OCI-LY7 (cell line): ENCODE results near the gene SERPINE1. TPM values are rescaled to one million over a fixed set of nuclear protein-coding genes. Genes with fewer than 3 reads are reported as not detected.
"Not testable (repeated sequence)": the region's sequence is repeated elsewhere in the genome, so short reads cannot be mapped to it uniquely, and the experiment has no call there.

Experiments used
- BruUV-seq: library from RNA; stranded (reverse); fragments of 400-500 nt; replicated peaks from 2 replicates; lab custom pipeline; 2021; lab: Mats Ljungman, UMichigan
- CTCF ChIA-PET: fragments of 300-600 bp; sonication (Branson Sonifier 250); formaldehyde crosslinking; loops from one replicate; lab custom pipeline; 2022; ENCODE audit warnings: antibody characterized with exemption; ENCODE audit not compliant: unreplicated experiment; lab: Charles Lee
- POLR2A ChIA-PET: fragments of 300-600 bp; sonication (Branson Sonifier 250); formaldehyde crosslinking; loops from one replicate; lab custom pipeline; 2022; ENCODE audit warnings: antibody characterized with exemption; lab: Charles Lee
- DNase-seq: peaks from one replicate; pipeline ENCODE4 v3.0.0-alpha.2; 2015; ENCODE audit warnings: low spot score
- H2AFZ ChIP-seq: fragments of 200-600 bp; sonication (generic), shearing (Covaris generic); 2 replicates; pipeline ENCODE4 v1.6.1; 2014; ENCODE audit warnings: mild to moderate bottlenecking, antibody characterized with exemption, low read length, moderate library complexity
- H3K27ac ChIP-seq: fragments of 200-600 bp; sonication (generic); 2 replicates; pipeline ENCODE4 v1.5.1; 2014; ENCODE audit warnings: mixed run types, low read depth, mild to moderate bottlenecking, moderate library complexity, low read length, inconsistent platforms; ENCODE audit not compliant: poor library complexity, severe bottlenecking
- H3K36me3 ChIP-seq: fragments of 200-600 bp; sonication (generic); 2 replicates; pipeline ENCODE4 v1.6.1; 2014; ENCODE audit warnings: mild to moderate bottlenecking, antibody characterized with exemption, low read length, moderate library complexity, mixed read lengths; ENCODE audit not compliant: insufficient read depth
- H3K4me1 ChIP-seq: fragments of 200-600 bp; sonication (generic); 2 replicates; pipeline ENCODE4 v1.5.1; 2014; ENCODE audit warnings: mild to moderate bottlenecking, low read length; ENCODE audit not compliant: insufficient read depth, poor library complexity, severe bottlenecking
- H3K4me2 ChIP-seq: fragments of 200-600 bp; sonication (generic); 2 replicates; pipeline ENCODE4 v1.6.1; 2014; ENCODE audit warnings: mild to moderate bottlenecking, low read length
- H3K4me3 ChIP-seq: fragments of 200-600 bp; sonication (generic); 2 replicates; pipeline ENCODE4 v1.5.1; 2014; ENCODE audit warnings: mild to moderate bottlenecking, low read depth, low read length; ENCODE audit not compliant: poor library complexity, severe bottlenecking
- H3K79me2 ChIP-seq: fragments of 200-600 bp; sonication (generic); 2 replicates; pipeline ENCODE4 v1.6.1; 2016; ENCODE audit warnings: low read depth, mild to moderate bottlenecking, low read length, moderate library complexity, mixed read lengths; ENCODE audit not compliant: insufficient read depth
- H3K9me2 ChIP-seq: fragments of 200-600 bp; sonication (generic); 2 replicates; pipeline ENCODE4 v1.6.1; 2016; ENCODE audit warnings: mild to moderate bottlenecking, low read length, mixed read lengths; ENCODE audit not compliant: insufficient read depth
- H3K9me3 ChIP-seq: fragments of 200-600 bp; sonication (generic); 2 replicates; pipeline ENCODE4 v1.6.1; 2014; ENCODE audit warnings: mild to moderate bottlenecking, mixed run types, low read length, mixed read lengths
- H4K20me1 ChIP-seq: fragments of 200-600 bp; sonication (generic); 2 replicates; pipeline ENCODE4 v1.6.1; 2014; ENCODE audit warnings: mild to moderate bottlenecking, antibody characterized with exemption, low read length, moderate library complexity, mixed read lengths; ENCODE audit not compliant: insufficient read depth
- CTCF ChIP-seq: fragments of 200-600 bp; sonication (generic); conservative IDR thresholded peaks from 2 replicates; pipeline ENCODE4 v1.5.1; 2014; ENCODE audit warnings: mild to moderate bottlenecking, antibody characterized with exemption, low read length, moderate library complexity, mixed read lengths
- EZH2phosphoT487 ChIP-seq: fragments of 200-600 bp; sonication (generic); IDR thresholded peaks from 2 replicates; pipeline ENCODE4 v1.6.1; 2018; ENCODE audit warnings: low read depth, borderline replicate concordance, mild to moderate bottlenecking, mixed run types, antibody characterized with exemption, low read length, moderate library complexity, mixed read lengths
- intact Hi-C: fragments of 100-400 bp; cut with micrococcal nuclease; formaldehyde crosslinking; loops from one replicate; pipeline ENCODE4 v1.10.0; 2022; ENCODE audit not compliant: unreplicated experiment
- total RNA-seq, 2 experiments: library from RNA; depleted of rRNA in 1 of 2; stranded (reverse); fragments of >200 nt in 1 of 2; shearing (Covaris generic) in 1 of 2; gene quantifications; 2 replicates each; pipeline ENCODE4 v1.2.3, GENCODE V29; 2014 to 2022

Gene SERPINE1
- total RNA-seq, 2 experiments from 2014 or later: 0.42 TPM; not detected in 1

GRCh38 chr7:101111261-101111660, 15.6 kb upstream of the SERPINE1 start:
- H2AFZ ChIP-seq: no peak overlapping the region
- ChIA-PET POLR2A (interaction anchor here (0.6 kb wide), 1 partner anchor 11 kb away, joined by 3 read pairs; no protein-coding TSS in a partner anchor), CTCF (no interaction called here)
- no peaks in the 10 kb centered on the region for H3K36me3 ChIP-seq
- H3K4me2 ChIP-seq: no peak overlapping the region
- H3K9me2 ChIP-seq: no peaks in the 10 kb centered on the region
- H3K4me3 ChIP-seq: no peak overlapping the region
- H3K79me2 ChIP-seq: no peaks in the 10 kb centered on the region
- TF ChIP-seq CTCF (no peak), EZH2phosphoT487 (no peak)
- H3K4me1 ChIP-seq: no peaks in the 10 kb centered on the region
- intact Hi-C loops: no loop called here
- BruUV-seq: no TSS peak
- H3K27ac ChIP-seq: no peak overlapping the region
- H4K20me1 ChIP-seq: no peaks in the 10 kb centered on the region
- H3K9me3 ChIP-seq: no peaks in the 10 kb centered on the region
- DNase-seq: no peak

GRCh38 chr7:101112233-101112632, 14.7 kb upstream of the SERPINE1 start:
- Histone ChIP-seq H3K9me2 (no peaks in the 10 kb centered on the region), H3K9me3 (no peaks in the 10 kb centered on the region), H3K36me3 (no peaks in the 10 kb centered on the region), H3K4me3 (no peak overlapping the region), H4K20me1 (no peaks in the 10 kb centered on the region), H3K27ac (no peak overlapping the region), H2AFZ (no peak overlapping the region), H3K4me2 (no peak overlapping the region), H3K4me1 (no peaks in the 10 kb centered on the region), H3K79me2 (no peaks in the 10 kb centered on the region)
- POLR2A ChIA-PET: no interaction called here
- CTCF ChIA-PET: no interaction called here
- no TSS peak for BruUV-seq
- TF ChIP-seq EZH2phosphoT487 (no peak), CTCF (no peak)
- no peak for DNase-seq
- intact Hi-C loops: no loop called here

- H3K9me2 ChIP-seq, CTCF ChIA-PET, H3K36me3 ChIP-seq, H3K9me3 ChIP-seq, DNase-seq, H4K20me1 ChIP-seq, H3K4me3 ChIP-seq, H3K4me2 ChIP-seq, BruUV-seq, H3K27ac ChIP-seq, H3K4me1 ChIP-seq, H2AFZ ChIP-seq, intact Hi-C loops, H3K79me2 ChIP-seq: not testable (repeated sequence)
- POLR2A ChIA-PET: interaction anchor here (1.1 kb wide), 1 partner anchor 13 kb away, joined by 3 read pairs; no protein-coding TSS in a partner anchor
These were observed 13.8 kb upstream of the SERPINE1 start for GRCh38 chr7:101113140-101113539.
